Left kidney (tissue), 8 donors: ENCODE data around the gene BRD1. TPM values are rescaled to one million over a fixed set of nuclear protein-coding genes. Genes with fewer than 3 reads are reported as not detected.

ENCODE experiments used
- DNase-seq: peaks from one replicate; pipeline ENCODE4 v3.0.0-alpha.2; 2013
- long read RNA-seq, 8 donors: transcript quantifications; one replicate each; lab custom pipeline, GENCODE V29; 2026
- polyA plus RNA-seq: library from polyadenylated mRNA; unstranded; fragments of 120-200 nt; gene quantifications from one replicate; pipeline ENCODE4 v1.2.1, GENCODE V29; 2013; ENCODE audit not compliant: insufficient read length

The BRD1 gene
- 37.1 TPM for polyA plus RNA-seq
- long read RNA-seq, donor 1, partial matches to known transcripts, result 10 of 25 reads
- long read RNA-seq, donor 1, other reads (novel, unspliced or antisense), result 14 of 25 reads
- long read RNA-seq, donor 2, full-length matches to known transcripts, result 1 of 7 reads
- long read RNA-seq, donor 2, partial matches to known transcripts, result 6 of 7 reads
- long read RNA-seq, donor 2, other reads (novel, unspliced or antisense), result 0 of 7 reads
- long read RNA-seq, donor 3, partial matches to known transcripts, result 17 of 17 reads
- long read RNA-seq, donor 3, other reads (novel, unspliced or antisense), result 0 of 17 reads
- long read RNA-seq, donor 4, result 0 reads
- long read RNA-seq, donor 5, full-length matches to known transcripts, result 4 of 9 reads
- long read RNA-seq, donor 5, partial matches to known transcripts, result 5 of 9 reads
- long read RNA-seq, donor 5, other reads (novel, unspliced or antisense), result 0 of 9 reads
- long read RNA-seq, donor 6, result 0 reads
- long read RNA-seq, donor 7, full-length matches to known transcripts, result 4 of 28 reads
- long read RNA-seq, donor 7, partial matches to known transcripts, result 8 of 28 reads
- long read RNA-seq, donor 7, other reads (novel, unspliced or antisense), result 16 of 28 reads
- long read RNA-seq, donor 8, result 0 reads

GRCh38 chr22:49827853-49828598 lies at the start of gene BRD1:
Gene BRD1, minus strand, starts transcription at chr22:49827873. Its CDS starts 3,556 bp downstream, at chr22:49824317.
- DNase-seq, result peak; percentile 59

GRCh38 chr22:49873228-49873940 lies 45.7 kb upstream of the BRD1 start:
- DNase-seq, result no peak

DNA sequence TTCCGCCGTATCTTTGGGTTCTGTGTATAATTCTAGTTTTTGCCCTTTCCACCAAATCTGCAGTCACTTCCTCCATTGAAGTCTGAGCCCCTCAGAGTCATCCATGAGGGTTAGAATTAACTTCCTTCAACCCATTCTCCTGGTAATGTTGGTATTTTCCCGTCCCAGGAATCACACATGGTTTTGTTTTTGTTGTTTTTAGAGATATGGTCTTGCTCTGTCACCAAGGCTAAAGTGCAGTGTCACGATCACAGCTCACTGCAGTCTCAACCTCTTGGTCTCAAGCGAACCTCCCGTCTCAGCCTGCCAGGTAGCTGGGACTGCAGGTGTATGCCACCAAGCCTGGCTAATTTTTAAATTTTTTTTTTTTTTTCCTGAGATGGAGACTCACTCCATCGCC lies 44.7 kb upstream of the BRD1 start:
- DNase-seq, result no peak

- no peak for DNase-seq
Measured at GRCh38 chr22:49871482-49871881, 43.8 kb upstream of the BRD1 start.

GRCh38 chr22:49869845-49870712 lies 42.4 kb upstream of the BRD1 start:
- no peak for DNase-seq

DNA sequence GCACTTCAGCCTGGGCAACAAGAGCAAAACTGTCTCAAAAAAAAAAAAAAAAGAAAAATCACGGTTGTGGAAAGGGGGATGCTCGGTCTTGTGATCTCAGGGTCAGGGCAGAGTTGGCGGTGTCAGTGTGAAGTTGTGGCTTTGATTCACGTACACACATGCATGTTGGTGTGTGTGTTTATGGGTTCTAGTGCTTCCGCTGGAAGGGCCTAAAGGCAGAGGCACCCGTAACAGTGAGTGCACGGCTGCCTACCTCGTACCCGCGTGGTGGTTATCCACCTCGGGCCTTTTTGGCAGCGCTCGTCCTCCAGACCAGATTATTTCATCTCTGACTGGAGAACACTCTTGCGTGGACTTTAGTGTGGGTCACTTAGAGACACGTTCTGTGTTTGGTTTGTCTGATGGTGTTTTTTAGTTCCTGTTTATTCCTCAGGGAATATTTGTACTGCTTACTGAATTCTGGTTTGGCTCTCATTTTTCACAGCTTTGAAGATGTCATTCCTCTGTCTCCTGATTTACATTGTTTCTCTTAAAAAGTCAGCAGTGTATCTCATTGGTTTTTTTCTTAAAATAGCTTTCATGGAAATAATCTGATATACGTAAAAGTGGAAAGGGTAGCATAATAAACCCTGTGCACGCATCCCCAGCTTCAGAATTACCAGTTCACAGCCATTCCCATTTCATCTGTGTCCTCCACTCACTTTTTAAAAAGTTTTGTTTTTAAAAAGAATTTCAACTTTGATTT lies 41.6 kb upstream of the BRD1 start:
- no peak for DNase-seq

- DNase-seq, result no peak
Measured at GRCh38 chr22:49867303-49868265, 39.9 kb upstream of the BRD1 start.

GRCh38 chr22:49866646-49867045 lies 39.0 kb upstream of the BRD1 start:
- DNase-seq, result no peak

DNA sequence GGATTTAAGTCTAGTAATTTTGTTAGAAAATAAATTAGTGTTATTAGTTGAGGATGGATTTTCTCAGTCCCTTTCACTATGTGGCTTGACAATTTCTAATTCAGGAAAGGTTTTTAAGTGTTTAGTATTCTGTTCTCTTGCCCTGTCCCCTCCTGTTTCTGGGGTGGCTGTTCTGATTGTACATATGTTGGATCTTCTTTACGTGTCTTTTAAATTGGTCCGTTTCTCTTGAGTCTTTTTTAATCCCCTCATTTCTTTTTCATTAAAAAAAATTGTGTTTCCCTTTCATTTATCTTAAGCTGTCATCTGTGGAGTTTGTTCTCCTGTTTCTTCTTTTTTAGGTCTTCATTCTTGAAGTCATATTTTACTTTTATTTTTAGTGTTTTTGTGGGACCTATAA lies 38.5 kb upstream of the BRD1 start:
- no peak for DNase-seq

DNA sequence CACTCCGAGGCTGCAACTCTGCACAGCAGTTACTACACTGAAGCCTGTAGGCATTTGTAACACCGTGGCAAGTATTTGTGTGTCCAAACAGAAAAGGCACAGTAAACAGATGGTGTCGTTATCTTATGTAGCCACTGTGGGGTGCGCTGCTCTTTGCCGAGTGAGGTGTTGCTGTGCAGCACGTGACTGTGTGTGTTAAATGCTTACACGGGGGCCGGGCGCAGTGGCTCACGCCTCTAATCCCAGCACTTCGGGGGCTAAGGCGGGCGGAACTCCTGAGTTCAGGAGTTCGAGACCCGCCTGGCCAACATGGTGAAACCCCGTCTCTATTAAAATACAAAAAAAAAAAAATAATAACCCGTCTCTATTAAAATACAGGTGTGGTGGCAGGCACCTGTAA lies 37.5 kb upstream of the BRD1 start:
- no peak for DNase-seq

- DNase-seq, result no peak
Measured at GRCh38 chr22:49863931-49864330, 36.3 kb upstream of the BRD1 start.

GRCh38 chr22:49862496-49862776 lies 34.8 kb upstream of the BRD1 start:
- DNase-seq, result no peak

DNA sequence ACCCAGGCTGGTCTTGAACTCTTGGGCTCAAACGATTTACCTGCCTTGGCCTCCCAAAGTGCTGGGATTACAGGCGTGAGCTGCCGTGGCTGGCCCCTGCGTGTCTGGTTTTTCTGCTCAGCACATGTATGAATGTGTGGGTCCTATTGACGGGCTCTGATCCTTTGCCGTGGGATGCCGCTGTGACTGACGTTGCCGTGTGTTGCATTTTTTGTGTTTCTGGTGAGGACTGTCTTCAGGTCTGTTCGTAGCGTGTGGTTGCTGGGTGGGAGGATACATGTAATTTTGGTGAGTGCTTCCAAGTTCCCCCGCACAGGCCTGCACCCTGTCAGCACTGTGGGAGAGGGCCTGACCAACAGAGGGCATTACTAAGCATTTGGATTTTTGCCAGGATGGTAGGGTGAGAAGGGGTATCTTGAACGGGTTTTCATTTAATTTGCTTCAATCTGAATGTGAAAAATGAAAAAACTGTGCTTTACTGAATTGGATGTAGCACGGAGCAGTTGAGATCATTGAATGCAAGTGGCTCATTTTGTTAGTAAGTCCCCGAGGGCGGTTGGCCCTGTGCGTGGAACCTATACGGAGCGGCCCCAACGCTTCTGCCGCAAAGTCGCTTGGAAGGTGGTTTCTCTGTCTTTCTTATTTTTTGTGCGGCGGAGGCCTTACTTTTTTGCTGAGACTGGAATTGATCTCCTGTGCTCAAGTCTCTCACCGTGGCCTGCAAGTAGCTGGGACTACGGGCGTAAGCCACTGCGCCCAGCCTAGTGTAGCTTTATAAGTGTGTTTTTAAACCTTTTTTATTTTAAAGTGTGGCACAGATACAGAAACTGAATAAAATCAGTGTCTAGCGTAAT lies 34.2 kb upstream of the BRD1 start:
- DNase-seq, result no peak

GRCh38 chr22:49858827-49859226 lies 31.2 kb upstream of the BRD1 start:
- DNase-seq, result no peak

- DNase-seq, result no peak
Measured at GRCh38 chr22:49856766-49857618, 29.3 kb upstream of the BRD1 start.

- no peak for DNase-seq
Measured at GRCh38 chr22:49856343-49856742, 28.7 kb upstream of the BRD1 start.

- no peak for DNase-seq
Measured at GRCh38 chr22:49855251-49855911, 27.7 kb upstream of the BRD1 start.
